HG03196 (cell line): Measurements from ENCODE around the gene ADARB2.
A peak's percentile ranks its signal among the peaks of the same experiment; 100 is the strongest.

ENCODE experiments used
- ATAC-seq: cut with Tn5 transposase; IDR thresholded peaks from one replicate; pipeline ENCODE4 v1.9.1; 2021; ENCODE audit not compliant: unreplicated experiment

The ADARB2 gene

DNA sequence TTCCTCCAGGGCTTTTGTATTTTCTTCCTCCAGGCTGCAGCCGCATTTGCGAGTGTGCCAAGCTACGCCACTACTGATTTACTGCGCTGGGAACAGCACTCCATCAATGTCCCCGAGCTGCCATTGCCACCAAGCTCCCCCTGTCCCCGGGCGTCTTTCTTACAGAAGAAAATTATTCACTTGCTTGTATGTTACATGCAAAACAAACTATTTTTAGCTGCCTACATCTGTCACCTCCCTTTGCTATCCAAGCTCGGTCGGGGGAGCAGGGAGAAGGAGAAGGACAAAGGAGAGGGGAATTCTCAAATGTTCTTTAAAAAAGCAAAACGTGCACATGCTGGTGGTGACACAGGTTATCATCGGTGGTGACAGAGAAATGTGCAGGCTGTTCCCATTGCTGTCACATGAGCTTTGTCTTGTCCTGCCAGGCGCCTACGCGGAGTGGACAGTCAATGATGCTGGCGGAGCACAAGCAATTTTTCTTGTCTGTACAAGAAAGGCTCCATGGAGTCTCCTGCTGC lies 93.1 kb downstream of the ADARB2 start:
- no peak for ATAC-seq

DNA sequence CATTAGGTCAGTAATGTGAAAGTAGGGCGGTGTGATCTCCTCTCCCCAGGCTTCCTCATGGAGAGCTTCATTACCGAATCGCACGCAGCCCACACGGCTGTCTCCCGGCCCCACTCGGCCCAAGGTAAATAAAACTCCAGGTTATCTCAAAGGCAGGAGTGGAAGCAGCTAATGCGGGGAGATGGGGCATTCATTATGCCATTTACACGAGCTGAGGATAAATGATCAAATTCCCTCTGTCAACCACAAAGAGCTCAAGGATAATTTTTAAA lies 93.5 kb downstream of the ADARB2 start:
- no peak for ATAC-seq

- peak; percentile 49 for ATAC-seq
These were observed 94.0 kb downstream of the ADARB2 start for GRCh38 chr10:1643161-1643907.

DNA sequence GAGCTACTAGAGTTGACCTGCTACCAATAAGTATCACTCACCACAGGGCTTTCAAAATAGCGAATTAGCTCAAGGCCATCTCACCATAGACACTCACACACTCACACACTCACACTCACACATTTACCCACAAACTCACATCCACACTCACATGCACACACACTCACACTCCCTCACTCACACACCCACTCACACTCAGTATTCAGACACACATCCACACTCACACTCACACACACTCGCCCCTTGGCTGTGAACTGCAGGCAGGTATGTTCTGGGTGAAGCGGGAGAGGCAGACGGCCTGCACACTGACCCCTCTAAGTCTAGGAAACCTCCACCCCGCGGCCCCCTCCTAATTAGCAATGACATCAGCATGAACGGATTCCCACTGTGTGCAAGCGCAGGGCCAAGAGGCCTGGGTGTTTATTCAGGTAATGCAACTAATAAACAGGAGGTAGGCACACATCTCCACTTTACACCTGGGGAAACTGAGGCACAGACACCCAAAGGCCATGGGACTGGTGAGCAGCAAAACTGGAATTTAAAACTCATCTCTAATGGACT lies 94.6 kb downstream of the ADARB2 start:
- ATAC-seq: no peak

GRCh38 chr10:1641402-1641801 lies 95.9 kb downstream of the ADARB2 start:
- ATAC-seq: no peak

- no peak for ATAC-seq
These were observed 98.4 kb downstream of the ADARB2 start for GRCh38 chr10:1638889-1639419.

DNA sequence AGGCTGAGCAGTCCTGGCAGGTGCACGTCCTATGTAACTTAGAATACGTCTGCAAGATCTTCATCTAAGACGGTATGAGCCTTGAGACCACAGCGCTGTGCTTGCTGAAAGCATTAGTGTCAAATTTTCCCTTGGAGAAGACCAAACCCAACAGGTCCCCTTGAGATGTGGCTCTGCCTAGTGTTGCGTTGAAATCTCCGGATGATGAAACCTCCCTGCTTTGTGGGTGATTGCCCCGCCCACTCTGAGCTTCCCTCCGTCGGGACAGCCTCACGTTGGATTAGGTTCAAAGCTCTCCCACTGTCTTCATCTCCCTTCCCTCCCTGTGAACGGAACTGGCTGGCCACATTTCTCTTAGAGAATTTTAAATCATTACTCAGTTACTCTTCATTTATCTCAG lies 102.0 kb downstream of the ADARB2 start:
- no peak for ATAC-seq

GRCh38 chr10:1634239-1634638 lies 103.1 kb downstream of the ADARB2 start:
- no peak for ATAC-seq

GRCh38 chr10:1633783-1634182 lies 103.5 kb downstream of the ADARB2 start:
- no peak for ATAC-seq

DNA sequence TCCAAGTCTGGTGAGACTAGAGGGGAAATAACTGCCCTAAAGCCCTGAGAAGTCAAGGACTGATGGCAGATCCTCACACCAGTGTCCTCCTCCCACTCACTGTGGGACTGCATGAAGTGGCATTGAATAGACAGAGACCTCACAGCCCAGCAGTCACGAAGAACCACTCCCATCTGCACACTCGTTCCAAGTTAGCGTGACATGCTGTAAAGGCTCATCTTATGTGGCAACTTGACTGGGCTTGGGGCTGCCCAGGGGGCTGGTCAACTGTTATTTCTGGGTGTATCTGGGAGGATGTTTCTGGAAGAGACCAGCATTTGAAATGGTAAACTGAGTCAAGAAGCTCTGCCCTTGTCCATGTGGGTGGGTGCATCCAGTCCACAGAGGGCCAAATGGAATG lies 104.7 kb downstream of the ADARB2 start:
- ATAC-seq: no peak

DNA sequence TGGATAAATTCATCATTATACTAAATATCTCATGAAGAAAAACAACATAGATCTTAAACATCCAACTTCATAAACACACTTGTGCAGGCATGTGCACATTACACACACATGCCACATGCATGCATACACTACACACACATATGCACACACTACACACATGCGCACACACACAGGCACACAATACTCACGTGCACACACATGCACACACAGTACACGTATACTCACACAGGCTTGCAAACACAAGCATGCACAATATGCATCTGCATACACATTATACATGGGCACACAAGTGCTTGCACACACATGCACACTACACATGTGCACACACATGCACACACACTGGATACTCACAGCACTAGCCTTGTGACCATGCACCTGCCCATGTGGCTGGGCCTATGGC lies 105.2 kb downstream of the ADARB2 start:
- no peak for ATAC-seq

DNA sequence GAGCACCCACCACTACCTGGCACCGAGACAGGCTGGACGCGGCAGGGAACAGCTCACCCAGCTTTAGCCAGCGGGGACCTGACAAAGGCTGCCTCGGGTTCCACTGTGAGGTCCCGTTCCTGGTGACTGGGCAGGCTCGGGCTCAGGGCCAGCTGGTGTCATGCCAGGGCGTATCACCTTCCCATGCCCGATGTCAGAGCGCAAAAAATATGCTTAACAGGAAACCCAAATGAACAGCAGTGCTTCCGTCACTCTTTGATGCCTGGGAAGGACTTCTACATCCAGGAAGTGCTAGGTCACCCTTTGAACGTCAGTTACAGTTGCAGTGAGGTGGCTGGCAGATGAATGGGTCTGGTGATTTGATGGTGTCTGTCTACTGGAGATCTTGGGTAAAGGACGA lies 106.0 kb downstream of the ADARB2 start:
- no peak for ATAC-seq

DNA sequence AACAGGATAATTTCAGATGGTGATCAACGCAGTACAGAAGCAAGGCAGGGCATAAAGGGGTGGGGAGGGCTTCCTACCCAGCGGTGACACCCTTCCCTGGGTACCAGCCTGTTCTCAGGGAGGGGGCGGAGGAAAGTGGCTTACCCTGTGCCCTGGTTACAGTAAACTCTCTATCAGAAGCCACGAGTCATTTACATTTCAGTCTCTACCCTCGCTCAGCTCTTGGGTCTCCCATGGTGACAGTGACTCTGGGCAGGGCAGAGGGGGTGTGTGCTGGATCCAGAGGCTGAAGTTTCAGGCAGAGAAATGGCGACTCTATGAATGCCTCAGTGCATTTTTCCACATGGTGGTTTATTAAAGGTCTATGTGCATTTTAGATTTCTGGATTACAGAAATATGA lies 107.0 kb downstream of the ADARB2 start:
- ATAC-seq: no peak

DNA sequence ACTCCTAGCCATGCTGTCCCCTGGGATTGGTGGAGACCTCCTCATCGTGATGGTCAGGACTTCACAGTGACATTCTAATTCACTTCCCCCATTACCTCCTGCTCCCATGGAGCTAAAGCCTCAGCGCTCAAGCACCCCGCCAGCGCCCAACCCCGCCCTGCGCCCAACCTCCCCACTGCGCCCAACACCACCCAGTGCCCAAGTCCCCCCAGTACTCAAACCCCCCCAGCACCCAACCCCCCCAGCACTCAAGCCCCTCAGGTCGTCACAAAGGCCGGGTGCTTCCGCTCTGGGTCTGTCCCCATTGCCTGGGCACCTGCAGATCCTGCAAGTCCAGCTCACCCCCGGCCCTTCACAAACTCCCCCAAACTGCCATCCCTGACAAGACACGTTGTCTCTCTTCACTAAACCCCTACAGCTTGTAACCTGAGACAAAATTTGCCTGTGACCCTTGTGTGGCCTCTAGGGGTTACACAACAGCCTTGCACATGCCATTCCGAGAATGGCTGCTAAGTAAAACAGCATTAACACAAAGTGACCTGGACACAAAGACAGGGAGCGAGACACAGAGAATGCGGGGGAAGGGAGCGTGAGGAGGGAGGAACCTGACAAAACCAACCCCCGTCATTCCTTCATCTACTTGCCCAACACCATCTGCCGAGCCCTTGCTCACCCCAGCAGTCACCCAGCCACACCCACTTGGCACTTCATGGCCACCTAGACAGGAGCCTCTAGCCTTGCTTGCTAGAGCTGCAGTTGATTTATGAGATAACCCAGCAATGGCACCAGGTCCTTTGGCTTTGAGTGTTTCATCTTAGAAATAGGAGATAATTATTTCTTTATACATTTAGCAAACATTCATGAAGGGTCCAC lies 107.8 kb downstream of the ADARB2 start:
- ATAC-seq: no peak

DNA sequence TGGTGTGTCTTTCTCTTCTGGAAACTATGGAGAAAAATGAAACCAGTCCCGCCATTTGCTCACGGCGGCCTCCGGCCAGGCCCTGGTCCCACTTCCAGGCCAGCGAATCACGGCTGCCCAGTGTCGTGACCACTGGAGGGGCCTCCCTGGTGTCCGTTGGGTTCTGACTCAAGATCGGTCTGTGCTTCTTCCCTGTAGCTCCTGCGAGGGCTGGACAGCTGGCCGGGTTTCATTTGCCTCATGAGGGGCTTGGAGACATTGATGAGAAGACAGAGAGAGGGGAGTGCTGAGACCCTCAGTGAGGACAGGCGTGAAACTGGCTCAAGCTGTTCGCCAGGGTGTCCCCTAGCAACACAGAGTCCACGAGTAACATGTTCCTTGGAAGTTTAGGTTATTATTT lies 108.6 kb downstream of the ADARB2 start:
- no peak for ATAC-seq

GRCh38 chr10:1627945-1628344 lies 109.4 kb downstream of the ADARB2 start:
- ATAC-seq: no peak

DNA sequence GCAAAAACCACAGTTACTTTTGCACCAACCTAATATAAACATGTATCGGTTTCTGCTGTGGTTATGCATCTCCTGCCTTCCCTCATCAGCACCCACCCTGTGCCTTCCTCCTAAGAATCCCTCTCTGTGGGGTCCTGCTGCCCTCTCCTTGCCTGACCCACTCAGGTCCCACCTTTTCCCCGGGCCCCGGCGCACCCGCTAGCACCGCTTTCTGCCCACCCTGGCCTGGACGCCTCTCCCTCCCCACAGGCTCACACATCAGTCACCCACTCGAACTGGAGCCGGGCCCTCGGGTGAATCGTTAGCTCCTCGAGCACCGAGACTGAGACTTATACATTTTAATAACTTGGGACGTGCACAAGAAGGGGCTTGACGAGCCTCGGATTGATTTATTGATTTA lies 110.5 kb downstream of the ADARB2 start:
- ATAC-seq: no peak

DNA sequence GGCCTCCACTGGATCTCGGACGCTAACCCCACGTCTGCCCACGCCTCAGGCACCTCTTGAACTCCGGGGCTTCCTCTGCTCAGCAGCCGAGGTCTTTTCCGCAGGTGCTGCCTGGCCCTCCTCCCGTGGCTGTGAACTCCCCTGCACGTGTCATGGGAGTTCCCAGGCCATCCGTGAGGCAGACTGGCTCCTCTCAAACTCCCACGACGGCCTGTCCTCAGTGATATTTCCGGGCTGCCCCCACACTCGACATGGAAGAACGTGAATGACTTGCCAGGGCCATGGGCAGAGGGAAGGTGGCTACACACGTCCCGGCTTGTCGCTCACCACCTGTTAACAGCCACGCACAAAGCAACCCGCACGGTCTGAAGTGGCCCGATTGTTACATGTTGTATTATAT lies 110.9 kb downstream of the ADARB2 start:
- no peak for ATAC-seq

DNA sequence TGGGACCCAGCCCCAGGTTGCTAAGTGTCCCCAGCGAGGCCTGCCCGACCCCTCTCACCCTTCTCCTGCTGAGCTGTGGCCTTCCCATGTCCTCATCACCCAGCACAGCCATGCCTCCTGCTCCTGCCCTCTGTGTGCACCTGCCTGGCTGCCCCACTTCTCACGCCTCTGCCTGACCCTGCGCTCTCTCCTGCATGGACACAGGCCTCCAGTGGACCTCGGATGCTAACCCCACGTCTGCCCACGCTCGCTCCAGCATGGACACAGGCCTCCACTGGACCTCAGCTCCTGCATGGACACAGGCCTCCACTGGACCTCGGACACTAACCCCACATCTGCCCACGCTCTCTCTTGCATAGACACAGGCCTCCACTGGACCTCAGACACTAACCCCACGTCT lies 111.6 kb downstream of the ADARB2 start:
- ATAC-seq: no peak

GRCh38 chr10:1625079-1625478 lies 112.2 kb downstream of the ADARB2 start:
- ATAC-seq: no peak

- ATAC-seq: no peak
These were observed 113.1 kb downstream of the ADARB2 start for GRCh38 chr10:1624240-1624639.

GRCh38 chr10:1620803-1621202 lies 116.5 kb downstream of the ADARB2 start:
- ATAC-seq: no peak
